ENCODE measurements around the gene GNL3.

- TF ChIP-seq CTCF (IDR thresholded peaks at IDR 0.05; ENCODE audit: borderline replicate concordance, extremely low read depth, low read length, poor library complexity, severe bottlenecking) (no peak), EZH2 (IDR thresholded peaks at IDR 0.05; ENCODE audit: borderline replicate concordance, low read depth, low read length, severe bottlenecking) (no peak)
Observed at GRCh38 chr3:52715714-52716305, 30.0 kb downstream of the GNL3 start.
